ENCODE data around the gene STIM2. TPM values are rescaled to one million over a fixed set of nuclear protein-coding genes. Genes with fewer than 3 reads are reported as not detected.

The STIM2 gene
- total and polyA plus RNA-seq, 2 donors (not counting 1 experiment from before 2014, with no cell fraction given): 19.0 to 33.0 TPM

- Histone ChIP-seq H3K27ac (ENCODE audit: insufficient read depth, low read length) (no peak overlapping the region), H3K4me3 (replicated peaks in 1 of 4; ENCODE audit: control extremely low read depth in 1 of 4, insufficient read depth in 1 of 4, low read depth in 3 of 4, low read length in 4 of 4) (no peak overlapping the region), H3K27me3 (ENCODE audit: control insufficient read depth, insufficient read depth, low read length) (no peaks in the 10 kb centered on the region), H3K9me3 (ENCODE audit: control insufficient read depth, insufficient read depth, low read depth, low read length) (no peaks in the 10 kb centered on the region), H3K4me2 (ENCODE audit: extremely low read depth, insufficient read depth, low read length) (no peak overlapping the region), H2AFZ (ENCODE audit: low read length) (no peak overlapping the region), H3K4me1 (ENCODE audit: control insufficient read depth, extremely low read depth, insufficient read depth, low read length) (no peaks in the 10 kb centered on the region), H3K79me2 (ENCODE audit: control insufficient read depth, insufficient read depth, low read length) (no peaks in the 10 kb centered on the region), H4K20me1 (ENCODE audit: control insufficient read depth, extremely low read depth, insufficient read depth, low read length) (no peaks in the 10 kb centered on the region), H3K36me3 (ENCODE audit: control insufficient read depth, insufficient read depth, low read length) (peaks cover 2% of the 10 kb centered on the region), H3K9ac (ENCODE audit: insufficient read depth, low read length) (no peak overlapping the region)
- DNase-seq (ENCODE audit: low read depth in 2 of 2): no peak
- no peak for TF ChIP-seq CTCF (conservative IDR thresholded peaks at IDR 0.05 in 1 of 2, IDR thresholded peaks at IDR 0.05 in 1 of 2; ENCODE audit: low read depth in 1 of 2, low read length in 2 of 2)
- no peak for TF ChIP-seq EZH2 (IDR thresholded peaks at IDR 0.05; ENCODE audit: low read length, missing control alignments)
These were observed 160.0 kb downstream of the STIM2 start for GRCh38 chr4:27020603-27021002.

GRCh38 chr4:27022963-27023362 is 162.3 kb downstream of the STIM2 start:
- H3K9me3 ChIP-seq (ENCODE audit: control insufficient read depth, insufficient read depth, low read depth, low read length): no peaks in the 10 kb centered on the region
- H3K27me3 ChIP-seq (ENCODE audit: control insufficient read depth, insufficient read depth, low read length): no peaks in the 10 kb centered on the region
- no peak overlapping the region for H3K4me3 ChIP-seq (replicated peaks in 1 of 4; ENCODE audit: control extremely low read depth in 1 of 4, insufficient read depth in 1 of 4, low read depth in 3 of 4, low read length in 4 of 4)
- no peaks in the 10 kb centered on the region for H3K4me1 ChIP-seq (ENCODE audit: control insufficient read depth, extremely low read depth, insufficient read depth, low read length)
- no peak for TF ChIP-seq EZH2 (IDR thresholded peaks at IDR 0.05; ENCODE audit: low read length, missing control alignments)
- no peak for TF ChIP-seq CTCF (conservative IDR thresholded peaks at IDR 0.05 in 1 of 2, IDR thresholded peaks at IDR 0.05 in 1 of 2; ENCODE audit: low read depth in 1 of 2, low read length in 2 of 2)
- no peak overlapping the region for H3K9ac ChIP-seq (ENCODE audit: insufficient read depth, low read length)
- no peaks in the 10 kb centered on the region for H3K36me3 ChIP-seq (ENCODE audit: control insufficient read depth, insufficient read depth, low read length)
- H3K79me2 ChIP-seq (ENCODE audit: control insufficient read depth, insufficient read depth, low read length): no peaks in the 10 kb centered on the region
- H4K20me1 ChIP-seq (ENCODE audit: control insufficient read depth, extremely low read depth, insufficient read depth, low read length): no peaks in the 10 kb centered on the region
- H3K4me2 ChIP-seq (ENCODE audit: extremely low read depth, insufficient read depth, low read length): no peak overlapping the region
- H3K27ac ChIP-seq (ENCODE audit: insufficient read depth, low read length): no peak overlapping the region
- no peak overlapping the region for H2AFZ ChIP-seq (ENCODE audit: low read length)
- no peak for DNase-seq (ENCODE audit: low read depth in 2 of 2)

- no peak for DNase-seq (ENCODE audit: low read depth in 2 of 2)
These were observed 162.7 kb downstream of the STIM2 start for GRCh38 chr4:27023366-27023765.

More at GRCh38 chr4:27023366-27023765, 162.7 kb downstream of the STIM2 start:
- no peak overlapping the region for H3K4me2 ChIP-seq (ENCODE audit: extremely low read depth, insufficient read depth, low read length)
- no peak overlapping the region for H3K9ac ChIP-seq (ENCODE audit: insufficient read depth, low read length)
- H3K36me3 ChIP-seq (ENCODE audit: control insufficient read depth, insufficient read depth, low read length): no peaks in the 10 kb centered on the region
- H3K79me2 ChIP-seq (ENCODE audit: control insufficient read depth, insufficient read depth, low read length): no peaks in the 10 kb centered on the region
- H3K4me1 ChIP-seq (ENCODE audit: control insufficient read depth, extremely low read depth, insufficient read depth, low read length): no peaks in the 10 kb centered on the region
- H3K27ac ChIP-seq (ENCODE audit: insufficient read depth, low read length): no peak overlapping the region
- no peaks in the 10 kb centered on the region for H4K20me1 ChIP-seq (ENCODE audit: control insufficient read depth, extremely low read depth, insufficient read depth, low read length)
- H2AFZ ChIP-seq (ENCODE audit: low read length): no peak overlapping the region
- H3K9me3 ChIP-seq (ENCODE audit: control insufficient read depth, insufficient read depth, low read depth, low read length): no peaks in the 10 kb centered on the region
- H3K4me3 ChIP-seq (replicated peaks in 1 of 4; ENCODE audit: control extremely low read depth in 1 of 4, insufficient read depth in 1 of 4, low read depth in 3 of 4, low read length in 4 of 4): no peak overlapping the region
- no peak for TF ChIP-seq EZH2 (IDR thresholded peaks at IDR 0.05; ENCODE audit: low read length, missing control alignments)
- TF ChIP-seq CTCF (conservative IDR thresholded peaks at IDR 0.05 in 1 of 2, IDR thresholded peaks at IDR 0.05 in 1 of 2; ENCODE audit: low read depth in 1 of 2, low read length in 2 of 2): no peak
- no peaks in the 10 kb centered on the region for H3K27me3 ChIP-seq (ENCODE audit: control insufficient read depth, insufficient read depth, low read length)
